ENCODE results near the gene RNASE1.

The RNASE1 gene

DNA sequence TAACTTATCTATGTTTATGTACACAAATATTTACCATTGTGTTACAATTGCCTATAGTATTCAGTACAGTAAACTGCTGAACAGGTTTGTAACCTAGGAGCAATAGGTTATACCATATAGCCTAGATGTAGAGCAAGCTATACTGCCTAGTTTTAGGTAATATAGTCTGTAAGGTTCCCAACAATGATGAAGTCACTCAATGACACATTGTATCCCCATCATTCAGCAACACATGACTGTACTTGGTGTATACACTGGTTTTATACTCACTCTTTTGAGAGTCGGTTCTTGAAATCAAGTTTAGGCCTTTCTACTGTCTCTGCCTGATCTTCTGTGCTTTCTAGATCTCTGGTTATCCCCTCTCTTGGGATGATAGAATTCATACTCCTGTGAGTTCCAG is 5.5 kb downstream of the RNASE1 start:
- DNase-seq (ENCODE audit: low spot score), result no peak
- no peak overlapping the region for H3K4me3 ChIP-seq (ENCODE audit: low read length in 2 of 2)
- H2BK5ac ChIP-seq (ENCODE audit: low read length), result no peak overlapping the region
- no peak overlapping the region for H2BK15ac ChIP-seq (ENCODE audit: low read length)
- H3K23ac ChIP-seq (ENCODE audit: low read depth, low read length, poor library complexity), result no peak overlapping the region
- H3K4me2 ChIP-seq (ENCODE audit: insufficient read depth, low read length, poor library complexity, severe bottlenecking), result no peak overlapping the region
- no peak overlapping the region for H3K9ac ChIP-seq (ENCODE audit: low read depth, low read length, poor library complexity)
- no peak overlapping the region for H3K27ac ChIP-seq (replicated peaks; ENCODE audit: low read length)
- no peak overlapping the region for H2BK12ac ChIP-seq (ENCODE audit: low read length)
- H3K18ac ChIP-seq (ENCODE audit: low read length), result no peak overlapping the region
- no peak overlapping the region for H3K4ac ChIP-seq (ENCODE audit: low read length)
- H3K79me1 ChIP-seq (ENCODE audit: low read depth, low read length), result no peaks in the 10 kb centered on the region
- no peak overlapping the region for H4K8ac ChIP-seq (ENCODE audit: low read depth, low read length)
- no peaks in the 10 kb centered on the region for H3K27me3 ChIP-seq (ENCODE audit: control insufficient read depth in 3 of 3, insufficient read depth in 3 of 3, low read depth in 1 of 3, low read length in 3 of 3)
- no peaks in the 10 kb centered on the region for H3K9me3 ChIP-seq (replicated peaks in 1 of 2; ENCODE audit: control insufficient read depth in 2 of 2, insufficient read depth in 1 of 2, low read depth in 1 of 2, low read length in 2 of 2)
- no peaks in the 10 kb centered on the region for H3K36me3 ChIP-seq (replicated peaks in 1 of 2; ENCODE audit: control insufficient read depth in 2 of 2, insufficient read depth in 2 of 2, low read length in 2 of 2)
- WGBS, 2 donors (ENCODE audit: extremely low coverage in 2 of 2, insufficient read length in 2 of 2, insufficient replicate concordance in 1 of 2), result no CpG with 5 or more reads among the region's 1 CpG
- H2AFZ ChIP-seq (ENCODE audit: low read length), result no peak overlapping the region
- no peak overlapping the region for H2BK120ac ChIP-seq (ENCODE audit: low read depth, low read length)
- no peak overlapping the region for H3K14ac ChIP-seq (ENCODE audit: low read length)
- no peak overlapping the region for H4K91ac ChIP-seq (ENCODE audit: low read depth, low read length, poor library complexity)
- H3K4me1 ChIP-seq (ENCODE audit: control insufficient read depth in 2 of 2, insufficient read depth in 1 of 2, low read depth in 1 of 2, low read length in 2 of 2), result peaks cover 10 to 15% of the 10 kb centered on the region in 2 donors
- no peak overlapping the region for H2AK5ac ChIP-seq (ENCODE audit: low read depth, low read length)

DNA sequence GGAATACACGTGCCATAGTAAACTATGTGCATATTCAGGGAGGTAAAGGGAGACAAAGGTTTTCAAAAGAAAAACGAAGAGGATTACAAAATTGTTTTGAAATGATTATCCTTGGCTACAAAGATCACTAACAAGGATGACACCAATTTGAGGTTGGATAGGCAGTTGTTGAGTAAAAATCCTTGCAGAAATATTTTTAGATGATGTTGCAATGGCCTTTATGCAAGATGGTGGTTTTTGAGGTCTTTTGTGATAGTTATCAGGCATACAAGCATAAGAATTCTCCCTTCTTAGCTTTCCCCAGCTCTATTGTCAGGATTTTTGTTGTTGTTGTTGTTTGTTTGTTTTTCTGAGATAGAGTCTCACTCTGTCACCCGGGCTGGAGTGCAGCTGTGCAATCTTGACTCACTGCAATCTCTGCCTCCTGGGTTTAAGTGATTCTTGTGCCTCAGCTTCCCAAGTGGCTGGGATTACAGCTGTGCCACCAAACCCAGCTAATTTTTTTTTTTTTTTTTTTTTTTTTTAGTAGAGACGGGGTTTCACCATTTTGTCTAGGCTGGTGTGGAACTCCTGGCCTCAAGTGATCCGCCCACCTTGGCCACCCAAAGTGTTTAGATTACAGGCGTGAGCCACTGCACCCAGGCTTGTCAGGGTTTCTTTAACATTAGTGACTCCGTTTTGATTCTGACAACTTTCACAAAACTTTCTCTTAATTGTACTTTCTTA is 7.8 kb downstream of the RNASE1 start:
- Histone ChIP-seq H2BK5ac (ENCODE audit: low read length) (no peak overlapping the region), H3K27ac (replicated peaks; ENCODE audit: low read length) (no peak overlapping the region), H2AK5ac (ENCODE audit: low read depth, low read length) (no peak overlapping the region), H2BK15ac (ENCODE audit: low read length) (no peak overlapping the region), H3K27me3 (ENCODE audit: control insufficient read depth in 3 of 3, insufficient read depth in 3 of 3, low read depth in 1 of 3, low read length in 3 of 3) (no peaks in the 10 kb centered on the region), H3K79me1 (ENCODE audit: low read depth, low read length) (no peaks in the 10 kb centered on the region), H3K23ac (ENCODE audit: low read depth, low read length, poor library complexity) (no peak overlapping the region), H3K4me3 (ENCODE audit: low read length in 2 of 2) (no peak overlapping the region), H2BK12ac (ENCODE audit: low read length) (no peak overlapping the region), H2AFZ (ENCODE audit: low read length) (no peak overlapping the region), H3K14ac (ENCODE audit: low read length) (no peak overlapping the region), H2BK120ac (ENCODE audit: low read depth, low read length) (no peak overlapping the region), H3K4me1 (ENCODE audit: control insufficient read depth in 2 of 2, insufficient read depth in 1 of 2, low read depth in 1 of 2, low read length in 2 of 2) (peaks cover 6 to 10% of the 10 kb centered on the region in 2 donors), H3K18ac (ENCODE audit: low read length) (no peak overlapping the region), H3K4me2 (ENCODE audit: insufficient read depth, low read length, poor library complexity, severe bottlenecking) (no peak overlapping the region), H3K9ac (ENCODE audit: low read depth, low read length, poor library complexity) (no peak overlapping the region), H4K91ac (ENCODE audit: low read depth, low read length, poor library complexity) (no peak overlapping the region), H3K4ac (ENCODE audit: low read length) (no peak overlapping the region), H3K36me3 (replicated peaks in 1 of 2; ENCODE audit: control insufficient read depth in 2 of 2, insufficient read depth in 2 of 2, low read length in 2 of 2) (no peaks in the 10 kb centered on the region), H4K8ac (ENCODE audit: low read depth, low read length) (no peak overlapping the region), H3K9me3 (replicated peaks in 1 of 2; ENCODE audit: control insufficient read depth in 2 of 2, insufficient read depth in 1 of 2, low read depth in 1 of 2, low read length in 2 of 2) (no peaks in the 10 kb centered on the region)
- WGBS, 2 donors (ENCODE audit: extremely low coverage in 2 of 2, insufficient read length in 2 of 2, insufficient replicate concordance in 1 of 2), result no CpG with 5 or more reads among the region's 7 CpGs
- no peak for DNase-seq (ENCODE audit: low spot score)

DNA sequence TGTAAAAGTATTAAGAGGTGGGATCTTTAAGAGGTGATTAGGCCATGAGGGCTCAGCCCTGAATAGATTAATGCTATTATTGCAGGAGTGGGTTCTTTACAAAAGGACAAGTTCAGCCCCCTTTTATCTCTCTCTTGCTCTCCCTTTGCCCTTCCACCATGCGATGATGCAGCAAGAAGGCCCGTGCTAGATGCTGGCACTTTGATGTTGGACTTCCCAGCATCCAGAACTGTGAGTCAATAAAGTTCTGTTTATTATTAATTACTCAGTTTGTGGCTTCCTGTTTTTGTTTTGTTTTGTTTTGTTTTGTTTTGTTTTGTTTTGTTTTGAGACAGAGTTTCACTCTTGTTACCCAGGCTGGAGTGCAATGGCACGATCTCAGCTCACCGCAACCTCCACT is 10.1 kb downstream of the RNASE1 start:
- WGBS, 2 donors (ENCODE audit: extremely low coverage in 2 of 2, insufficient read length in 2 of 2, insufficient replicate concordance in 1 of 2), result no CpG with 5 or more reads among the region's 4 CpGs
- H3K18ac ChIP-seq (ENCODE audit: low read length), result no peak overlapping the region
- H3K4me2 ChIP-seq (ENCODE audit: insufficient read depth, low read length, poor library complexity, severe bottlenecking), result no peak overlapping the region
- H2BK5ac ChIP-seq (ENCODE audit: low read length), result no peak overlapping the region
- no peak overlapping the region for H3K27ac ChIP-seq (replicated peaks; ENCODE audit: low read length)
- H2AFZ ChIP-seq (ENCODE audit: low read length), result no peak overlapping the region
- H3K4me3 ChIP-seq (ENCODE audit: low read length in 2 of 2), result no peak overlapping the region
- no peaks in the 10 kb centered on the region for H3K9me3 ChIP-seq (replicated peaks in 1 of 2; ENCODE audit: control insufficient read depth in 2 of 2, insufficient read depth in 1 of 2, low read depth in 1 of 2, low read length in 2 of 2)
- no peak overlapping the region for H4K8ac ChIP-seq (ENCODE audit: low read depth, low read length)
- no peak for DNase-seq (ENCODE audit: low spot score)
- no peak overlapping the region for H3K23ac ChIP-seq (ENCODE audit: low read depth, low read length, poor library complexity)
- H2AK5ac ChIP-seq (ENCODE audit: low read depth, low read length), result no peak overlapping the region
- H3K27me3 ChIP-seq (ENCODE audit: control insufficient read depth in 3 of 3, insufficient read depth in 3 of 3, low read depth in 1 of 3, low read length in 3 of 3), result no peaks in the 10 kb centered on the region
- no peaks in the 10 kb centered on the region for H3K79me1 ChIP-seq (ENCODE audit: low read depth, low read length)
- no peak overlapping the region for H2BK120ac ChIP-seq (ENCODE audit: low read depth, low read length)
- no peak overlapping the region for H4K91ac ChIP-seq (ENCODE audit: low read depth, low read length, poor library complexity)
- peaks cover 0 to 4% of the 10 kb centered on the region in 2 donors for H3K4me1 ChIP-seq (ENCODE audit: control insufficient read depth in 2 of 2, insufficient read depth in 1 of 2, low read depth in 1 of 2, low read length in 2 of 2)
- no peak overlapping the region for H2BK12ac ChIP-seq (ENCODE audit: low read length)
- no peak overlapping the region for H3K14ac ChIP-seq (ENCODE audit: low read length)
- H3K9ac ChIP-seq (ENCODE audit: low read depth, low read length, poor library complexity), result no peak overlapping the region
- H2BK15ac ChIP-seq (ENCODE audit: low read length), result no peak overlapping the region
- H3K4ac ChIP-seq (ENCODE audit: low read length), result no peak overlapping the region
- no peaks in the 10 kb centered on the region for H3K36me3 ChIP-seq (replicated peaks in 1 of 2; ENCODE audit: control insufficient read depth in 2 of 2, insufficient read depth in 2 of 2, low read length in 2 of 2)

DNA sequence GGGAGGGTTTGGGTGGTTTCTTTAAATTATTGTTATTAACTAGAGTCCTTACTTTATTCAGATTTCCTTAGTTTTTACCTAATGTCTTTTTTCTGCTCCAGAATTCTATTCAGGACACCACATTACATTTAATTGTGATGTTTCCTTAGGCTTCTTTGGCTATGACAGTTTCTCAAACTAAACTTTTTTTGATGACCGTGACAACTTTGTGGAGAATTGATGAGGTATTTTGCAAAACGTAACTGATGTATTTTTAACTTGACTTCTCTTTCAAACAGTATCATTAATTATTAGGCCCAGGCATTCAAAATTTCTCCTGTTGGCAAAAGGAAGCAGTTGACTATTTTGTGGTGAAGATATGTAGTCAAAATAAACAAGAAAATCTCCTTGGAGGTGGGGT is 11.0 kb downstream of the RNASE1 start:
- no peaks in the 10 kb centered on the region for H3K36me3 ChIP-seq (replicated peaks in 1 of 2; ENCODE audit: control insufficient read depth in 2 of 2, insufficient read depth in 2 of 2, low read length in 2 of 2)
- H3K14ac ChIP-seq (ENCODE audit: low read length), result no peak overlapping the region
- H3K4ac ChIP-seq (ENCODE audit: low read length), result no peak overlapping the region
- no peak overlapping the region for H3K18ac ChIP-seq (ENCODE audit: low read length)
- no peaks in the 10 kb centered on the region for H3K79me1 ChIP-seq (ENCODE audit: low read depth, low read length)
- H2BK12ac ChIP-seq (ENCODE audit: low read length), result no peak overlapping the region
- peaks cover 0 to 4% of the 10 kb centered on the region in 2 donors for H3K4me1 ChIP-seq (ENCODE audit: control insufficient read depth in 2 of 2, insufficient read depth in 1 of 2, low read depth in 1 of 2, low read length in 2 of 2)
- no peak overlapping the region for H2BK15ac ChIP-seq (ENCODE audit: low read length)
- no peak overlapping the region for H3K9ac ChIP-seq (ENCODE audit: low read depth, low read length, poor library complexity)
- H2AFZ ChIP-seq (ENCODE audit: low read length), result no peak overlapping the region
- no peak overlapping the region for H3K27ac ChIP-seq (replicated peaks; ENCODE audit: low read length)
- no CpG with 5 or more reads among the region's 2 CpGs for WGBS, 2 donors (ENCODE audit: extremely low coverage in 2 of 2, insufficient read length in 2 of 2, insufficient replicate concordance in 1 of 2)
- H2AK5ac ChIP-seq (ENCODE audit: low read depth, low read length), result no peak overlapping the region
- H4K91ac ChIP-seq (ENCODE audit: low read depth, low read length, poor library complexity), result no peak overlapping the region
- no peaks in the 10 kb centered on the region for H3K27me3 ChIP-seq (ENCODE audit: control insufficient read depth in 3 of 3, insufficient read depth in 3 of 3, low read depth in 1 of 3, low read length in 3 of 3)
- H3K4me2 ChIP-seq (ENCODE audit: insufficient read depth, low read length, poor library complexity, severe bottlenecking), result no peak overlapping the region
- DNase-seq (ENCODE audit: low spot score), result no peak
- H4K8ac ChIP-seq (ENCODE audit: low read depth, low read length), result no peak overlapping the region
- no peak overlapping the region for H2BK120ac ChIP-seq (ENCODE audit: low read depth, low read length)
- H3K23ac ChIP-seq (ENCODE audit: low read depth, low read length, poor library complexity), result no peak overlapping the region
- no peak overlapping the region for H2BK5ac ChIP-seq (ENCODE audit: low read length)
- no peaks in the 10 kb centered on the region for H3K9me3 ChIP-seq (replicated peaks in 1 of 2; ENCODE audit: control insufficient read depth in 2 of 2, insufficient read depth in 1 of 2, low read depth in 1 of 2, low read length in 2 of 2)
- no peak overlapping the region for H3K4me3 ChIP-seq (ENCODE audit: low read length in 2 of 2)

Measured in neuronal stem cell (in vitro differentiated cells).